ENCODE results near the gene SV2C.

- TF ChIP-seq, protein P1, sequence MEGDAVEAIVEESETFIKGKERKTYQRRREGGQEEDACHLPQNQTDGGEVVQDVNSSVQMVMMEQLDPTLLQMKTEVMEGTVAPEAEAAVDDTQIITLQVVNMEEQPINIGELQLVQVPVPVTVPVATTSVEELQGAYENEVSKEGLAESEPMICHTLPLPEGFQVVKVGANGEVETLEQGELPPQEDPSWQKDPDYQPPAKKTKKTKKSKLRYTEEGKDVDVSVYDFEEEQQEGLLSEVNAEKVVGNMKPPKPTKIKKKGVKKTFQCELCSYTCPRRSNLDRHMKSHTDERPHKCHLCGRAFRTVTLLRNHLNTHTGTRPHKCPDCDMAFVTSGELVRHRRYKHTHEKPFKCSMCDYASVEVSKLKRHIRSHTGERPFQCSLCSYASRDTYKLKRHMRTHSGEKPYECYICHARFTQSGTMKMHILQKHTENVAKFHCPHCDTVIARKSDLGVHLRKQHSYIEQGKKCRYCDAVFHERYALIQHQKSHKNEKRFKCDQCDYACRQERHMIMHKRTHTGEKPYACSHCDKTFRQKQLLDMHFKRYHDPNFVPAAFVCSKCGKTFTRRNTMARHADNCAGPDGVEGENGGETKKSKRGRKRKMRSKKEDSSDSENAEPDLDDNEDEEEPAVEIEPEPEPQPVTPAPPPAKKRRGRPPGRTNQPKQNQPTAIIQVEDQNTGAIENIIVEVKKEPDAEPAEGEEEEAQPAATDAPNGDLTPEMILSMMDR (IDR thresholded peaks at IDR 0.05; ENCODE audit: low read depth, low read length, missing input control), result no peak
- TF ChIP-seq, protein P2, sequence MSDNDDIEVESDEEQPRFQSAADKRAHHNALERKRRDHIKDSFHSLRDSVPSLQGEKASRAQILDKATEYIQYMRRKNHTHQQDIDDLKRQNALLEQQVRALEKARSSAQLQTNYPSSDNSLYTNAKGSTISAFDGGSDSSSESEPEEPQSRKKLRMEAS (IDR thresholded peaks at IDR 0.05), result no peak
- TF ChIP-seq, protein P3, sequence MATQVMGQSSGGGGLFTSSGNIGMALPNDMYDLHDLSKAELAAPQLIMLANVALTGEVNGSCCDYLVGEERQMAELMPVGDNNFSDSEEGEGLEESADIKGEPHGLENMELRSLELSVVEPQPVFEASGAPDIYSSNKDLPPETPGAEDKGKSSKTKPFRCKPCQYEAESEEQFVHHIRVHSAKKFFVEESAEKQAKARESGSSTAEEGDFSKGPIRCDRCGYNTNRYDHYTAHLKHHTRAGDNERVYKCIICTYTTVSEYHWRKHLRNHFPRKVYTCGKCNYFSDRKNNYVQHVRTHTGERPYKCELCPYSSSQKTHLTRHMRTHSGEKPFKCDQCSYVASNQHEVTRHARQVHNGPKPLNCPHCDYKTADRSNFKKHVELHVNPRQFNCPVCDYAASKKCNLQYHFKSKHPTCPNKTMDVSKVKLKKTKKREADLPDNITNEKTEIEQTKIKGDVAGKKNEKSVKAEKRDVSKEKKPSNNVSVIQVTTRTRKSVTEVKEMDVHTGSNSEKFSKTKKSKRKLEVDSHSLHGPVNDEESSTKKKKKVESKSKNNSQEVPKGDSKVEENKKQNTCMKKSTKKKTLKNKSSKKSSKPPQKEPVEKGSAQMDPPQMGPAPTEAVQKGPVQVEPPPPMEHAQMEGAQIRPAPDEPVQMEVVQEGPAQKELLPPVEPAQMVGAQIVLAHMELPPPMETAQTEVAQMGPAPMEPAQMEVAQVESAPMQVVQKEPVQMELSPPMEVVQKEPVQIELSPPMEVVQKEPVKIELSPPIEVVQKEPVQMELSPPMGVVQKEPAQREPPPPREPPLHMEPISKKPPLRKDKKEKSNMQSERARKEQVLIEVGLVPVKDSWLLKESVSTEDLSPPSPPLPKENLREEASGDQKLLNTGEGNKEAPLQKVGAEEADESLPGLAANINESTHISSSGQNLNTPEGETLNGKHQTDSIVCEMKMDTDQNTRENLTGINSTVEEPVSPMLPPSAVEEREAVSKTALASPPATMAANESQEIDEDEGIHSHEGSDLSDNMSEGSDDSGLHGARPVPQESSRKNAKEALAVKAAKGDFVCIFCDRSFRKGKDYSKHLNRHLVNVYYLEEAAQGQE (IDR thresholded peaks at IDR 0.05), result no peak
Measured at GRCh38 chr5:76134003-76134402, 50.8 kb downstream of the SV2C start.

All from liver (tissue), 2 donors.